ENCODE results near the gene HLA-DQB1. TPM values are rescaled to one million over a fixed set of nuclear protein-coding genes. Genes with fewer than 3 reads are reported as not detected.

The HLA-DQB1 gene
- total and polyA plus RNA-seq, 2 of the 8 experiments (the other 6 are each of a cell fraction or from before 2014, with no cell fraction given): 1.2 to 5.2 TPM

DNA sequence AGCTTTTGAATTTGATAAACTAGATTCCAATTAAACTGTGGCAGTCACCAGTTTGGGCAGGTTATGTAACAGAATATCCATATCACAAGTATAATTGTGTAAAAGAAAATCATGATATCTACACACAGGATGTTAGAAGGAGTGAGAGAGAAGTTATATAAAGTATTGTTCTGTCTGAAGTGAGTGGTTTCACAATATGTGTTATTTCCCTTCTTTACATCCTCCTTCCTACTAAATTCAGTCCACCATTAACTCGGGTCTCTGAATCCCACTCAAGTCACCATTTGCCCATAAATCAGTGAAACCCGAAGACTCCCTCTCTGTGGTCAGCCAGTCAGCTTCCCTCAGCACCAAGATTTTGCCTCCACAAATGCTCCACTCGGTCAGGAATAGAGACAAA is 796 bp downstream of the HLA-DQB1 start:
- WGBS, 2 experiments (ENCODE audit: extremely low coverage in 1 of 2, insufficient coverage in 1 of 2, insufficient read length in 1 of 2, insufficient replicate concordance in 2 of 2, low coverage in 1 of 2, low lambda C conversion rate in 2 of 2, missing lambda C conversion rate in 1 of 2): 33% methylated on average over 3 of the region's 3 CpGs; no CpG with 5 or more reads in 1 of the 2 experiments
- Histone ChIP-seq H3K14ac (ENCODE audit: insufficient read length) (no peak overlapping the region), H2BK120ac (replicated peaks; ENCODE audit: low read depth, low read length) (no peak overlapping the region), H2AFZ (ENCODE audit: low read length) (no peak overlapping the region), H3K23me2 (ENCODE audit: low read depth, low read length) (no peaks in the 10 kb centered on the region), H3K27me3 (replicated peaks in 1 of 4; ENCODE audit: control insufficient read depth in 3 of 4, extremely low read depth in 1 of 4, insufficient read depth in 3 of 4, low read length in 3 of 4) (peaks cover 0 to 14% (median 5%) of the 10 kb centered on the region in 4 experiments; a peak in 3 of 7 replicates), H4K20me1 (replicated peaks in 1 of 2; ENCODE audit: control insufficient read depth in 1 of 2, insufficient read depth in 2 of 2, low read length in 2 of 2) (no peaks in the 10 kb centered on the region), H3K23ac (ENCODE audit: insufficient read length) (no peak overlapping the region), H3K4me1 (replicated peaks in 1 of 4; ENCODE audit: control insufficient read depth in 3 of 4, insufficient read depth in 4 of 4, low read length in 3 of 4) (no peaks in the 10 kb centered on the region; a peak in 1 of 7 replicates), H2AK5ac (ENCODE audit: low read depth, low read length) (no peak overlapping the region), H3K79me2 (ENCODE audit: control insufficient read depth in 1 of 2, insufficient read depth in 2 of 2, low read length in 2 of 2) (no peaks in the 10 kb centered on the region), H3K56ac (replicated peaks; ENCODE audit: insufficient read length, low read depth, low read length) (no peak overlapping the region), H3K27ac (ENCODE audit: low read depth, low read length) (no peak overlapping the region), H4K5ac (ENCODE audit: insufficient read length, low read depth, low read length) (no peak overlapping the region), H3K79me1 (ENCODE audit: low read depth, low read length) (no peaks in the 10 kb centered on the region), H3K9me3 (ENCODE audit: insufficient read depth in 2 of 2, low read depth in 1 of 2, low read length in 1 of 2) (no peaks in the 10 kb centered on the region), H3K18ac (ENCODE audit: extremely low read depth, low read length) (no peak overlapping the region), H3K4me3 (ENCODE audit: extremely low read depth in 1 of 4, insufficient read depth in 2 of 4, low read depth in 3 of 4, low read length in 4 of 4) (0 out of 8 replicates have a peak overlapping the region, but pooled peaks of 1 of the 4 experiments have one; percentile 26), H4K91ac (replicated peaks; ENCODE audit: insufficient read length, low read length) (no peak overlapping the region), H3K9ac (replicated peaks in 1 of 4; ENCODE audit: extremely low read depth in 1 of 4, low read depth in 3 of 4, low read length in 3 of 4) (no peak overlapping the region), H3K4ac (replicated peaks; ENCODE audit: insufficient read length, low read depth, low read length) (no peak overlapping the region), H2BK5ac (ENCODE audit: low read depth, low read length) (no peak overlapping the region), H3K4me2 (ENCODE audit: insufficient read depth in 1 of 2, low read depth in 2 of 2, low read length in 2 of 2) (no peak overlapping the region), H2BK15ac (ENCODE audit: low read length) (no peak overlapping the region), H2BK20ac (ENCODE audit: low read length) (no peak overlapping the region), H3K36me3 (ENCODE audit: control insufficient read depth in 2 of 4, insufficient read depth in 4 of 4, low read length in 3 of 4) (no peaks in the 10 kb centered on the region), H2BK12ac (ENCODE audit: low read depth, low read length) (no peak overlapping the region), H4K8ac (ENCODE audit: extremely low read depth, insufficient read depth, low read length) (no peak overlapping the region)
- FAIRE-seq: no peak
- no peak for DNase-seq (ENCODE audit: low read depth in 1 of 2, low spot score in 2 of 2)
- ChIA-PET POLR2A (ENCODE audit: partially characterized antibody) (interaction anchor here (1.2 kb wide), 1 partner anchor 120 kb away, joined by 3 read pairs; no protein-coding TSS in a partner anchor), CTCF (ENCODE audit: partially characterized antibody) (no interaction called here)
- TF ChIP-seq CTBP2 (IDR thresholded peaks at IDR 0.05; ENCODE audit: borderline replicate concordance, insufficient read depth, insufficient read length, low read length): no peak
- no peak for TF ChIP-seq PHF8 (conservative IDR thresholded peaks at IDR 0.05; ENCODE audit: low read depth, low read length)
- TF ChIP-seq BRCA1 (IDR thresholded peaks at IDR 0.05; ENCODE audit: low read depth, low read length): no peak
- TF ChIP-seq SIRT6 (IDR thresholded peaks at IDR 0.05; ENCODE audit: low read length): no peak
- TF ChIP-seq ATF2 (IDR thresholded peaks at IDR 0.05; ENCODE audit: low read length): no peak

All from H1 (cell line).